GM21529 (cell line): Measurements from ENCODE around the gene ADTRP.

Source experiments
- ATAC-seq: cut with Tn5 transposase; IDR thresholded peaks from one replicate; pipeline ENCODE4 v1.9.1; 2021; ENCODE audit not compliant: unreplicated experiment

ADTRP gene

DNA sequence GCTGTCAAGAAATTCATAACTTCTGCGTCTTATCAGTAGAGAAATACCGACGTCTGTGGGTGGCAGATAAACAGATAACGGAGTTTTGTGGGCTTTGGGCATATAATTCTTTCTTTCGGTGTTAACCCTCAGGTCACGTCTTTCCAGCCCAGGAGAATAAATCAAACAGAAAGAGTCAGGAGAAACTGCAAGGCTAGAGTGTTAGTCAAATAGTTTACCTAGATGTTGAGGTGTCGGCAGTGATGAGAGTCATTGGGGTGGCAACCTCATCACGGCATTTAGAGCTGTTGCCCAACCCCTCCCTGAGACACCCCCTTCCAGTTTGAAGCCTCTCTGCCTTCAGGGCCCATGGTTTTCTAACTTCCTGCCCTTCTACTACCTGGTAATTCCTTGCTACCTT lies 49.5 kb downstream of the ADTRP start:
- no peak for ATAC-seq

DNA sequence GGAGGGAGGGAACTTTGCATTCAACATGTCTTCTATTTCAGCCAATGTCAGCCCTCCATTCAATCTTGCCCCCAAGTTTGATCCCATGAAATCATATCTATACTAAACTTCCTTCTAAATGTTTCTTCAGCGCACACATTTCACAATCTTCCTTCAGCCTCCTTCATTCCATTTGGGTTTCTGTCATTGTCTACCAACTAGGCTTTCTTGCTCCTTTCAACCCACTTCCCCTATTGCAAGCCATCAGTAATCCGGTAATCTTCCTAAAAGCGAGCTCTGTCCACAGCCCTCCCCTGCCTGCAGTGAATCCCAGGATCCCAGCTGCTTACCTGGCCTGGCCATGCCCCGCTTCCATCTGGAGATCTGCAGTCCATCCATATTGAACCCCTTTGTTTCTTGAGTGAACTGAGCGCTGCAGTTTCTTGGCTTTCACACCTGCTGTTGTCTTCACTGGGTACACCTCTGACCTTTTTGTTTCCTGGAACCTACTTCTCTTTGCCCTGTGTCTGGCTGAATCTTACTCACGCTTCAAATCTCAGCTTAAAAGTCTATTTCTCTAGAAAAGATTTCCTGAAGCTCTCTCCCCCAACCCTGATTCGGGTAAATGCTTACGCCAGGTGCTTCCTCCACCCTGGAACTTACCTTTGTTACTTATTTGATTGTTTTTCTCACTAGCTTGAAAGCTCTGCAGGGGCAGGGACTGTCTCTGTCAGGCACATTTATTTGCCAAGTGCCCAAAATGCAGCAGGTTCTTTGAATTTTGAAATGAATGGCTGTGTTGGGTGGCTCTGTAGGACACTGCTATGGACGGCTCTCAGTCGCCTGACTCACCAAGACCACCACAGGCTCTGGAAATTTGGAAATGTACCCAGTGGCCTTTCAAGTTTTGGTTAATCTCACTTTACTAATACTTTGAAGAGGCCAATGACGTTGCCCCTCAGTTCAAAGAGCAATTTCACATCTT lies 50.3 kb downstream of the ADTRP start:
- no peak for ATAC-seq

DNA sequence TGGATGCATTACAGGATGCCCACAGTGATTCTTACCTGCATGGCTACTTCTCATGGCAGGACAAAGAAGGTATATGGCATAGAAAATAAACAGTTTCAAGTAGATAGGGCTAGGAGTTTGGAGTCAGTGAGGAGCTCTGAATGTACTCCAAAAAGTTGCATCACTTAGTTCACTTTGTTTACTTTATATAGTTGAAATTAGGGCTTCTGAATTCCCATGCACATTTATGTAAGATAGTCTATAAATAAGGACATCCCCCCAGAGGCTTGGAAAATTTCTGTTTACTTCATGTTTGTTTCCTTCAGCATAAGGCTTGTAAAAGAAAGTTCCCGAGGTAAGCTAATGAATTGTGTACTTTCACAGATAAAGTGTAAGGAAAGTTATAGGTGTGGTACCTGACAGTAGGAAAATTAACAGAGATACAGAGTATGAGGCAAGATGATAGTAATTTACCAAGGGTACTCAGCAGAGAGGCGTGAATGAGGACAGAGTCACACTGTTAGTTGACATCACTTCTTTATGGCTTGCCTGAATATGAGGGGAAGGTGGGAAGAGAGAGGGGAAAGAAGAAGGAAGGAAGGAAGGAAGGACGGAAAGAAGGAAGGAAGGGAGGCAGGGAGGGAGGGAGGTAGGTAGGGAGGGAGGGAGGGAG lies 51.1 kb downstream of the ADTRP start:
- ATAC-seq: no peak

DNA sequence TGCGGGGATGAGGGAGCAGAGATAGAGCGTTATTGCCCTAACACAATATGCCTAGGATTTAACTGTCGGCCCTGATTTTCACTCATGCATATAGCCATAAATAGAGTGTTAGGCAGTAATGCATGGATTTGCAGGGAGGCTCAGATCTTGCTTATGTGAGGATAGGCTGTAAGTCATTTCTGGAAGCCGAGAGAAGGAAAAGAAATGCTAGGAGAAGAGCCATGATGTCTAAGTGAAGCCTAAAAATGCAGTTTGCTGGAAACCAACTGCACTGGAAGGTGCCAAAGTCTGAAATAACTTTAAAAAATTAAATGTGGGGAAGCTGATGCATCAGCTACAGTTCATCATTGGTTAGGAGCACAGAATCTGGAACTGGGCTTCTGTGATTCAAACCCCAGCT lies 54.3 kb downstream of the ADTRP start:
- no peak for ATAC-seq

DNA sequence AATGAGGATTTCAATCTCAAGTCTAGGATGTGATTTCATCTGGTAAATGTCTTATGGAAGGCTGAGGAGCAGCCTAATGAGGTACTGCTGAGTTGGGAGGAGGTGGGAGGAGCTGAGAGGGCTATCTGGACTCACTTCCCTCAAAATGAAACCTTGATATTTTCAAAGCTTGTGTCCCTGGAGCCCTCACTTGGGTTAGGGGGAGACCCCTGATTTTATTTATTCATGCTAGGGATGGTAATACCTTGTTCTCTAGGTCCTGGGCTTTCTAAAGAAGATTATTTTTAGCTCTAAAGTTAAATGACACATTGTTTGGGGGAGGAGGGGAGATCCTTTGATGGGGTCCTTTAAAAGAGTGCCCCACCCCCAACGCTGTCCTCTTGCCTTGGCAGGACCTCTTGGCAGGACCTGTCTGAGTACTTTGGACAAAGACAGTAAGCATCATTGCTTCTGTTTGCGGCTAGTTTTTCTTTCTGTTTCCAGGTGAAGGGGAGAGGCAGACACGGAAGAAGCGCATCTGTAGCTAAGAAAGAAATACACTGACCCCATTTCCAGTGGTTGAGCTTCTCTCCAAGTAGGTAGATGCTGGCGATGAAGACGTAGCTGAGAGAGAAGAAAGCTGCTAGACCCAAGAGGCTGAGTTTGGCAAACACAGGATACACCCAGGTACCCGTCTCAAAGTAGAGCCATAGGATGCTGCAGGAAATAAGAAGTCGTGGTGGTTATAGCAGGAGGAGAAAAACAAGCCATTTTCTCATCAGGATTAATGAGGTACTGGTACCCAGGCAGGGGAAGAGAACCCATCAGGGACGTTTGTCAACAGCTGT lies 55.6 kb downstream of the ADTRP start:
- ATAC-seq: peak; percentile 57

DNA sequence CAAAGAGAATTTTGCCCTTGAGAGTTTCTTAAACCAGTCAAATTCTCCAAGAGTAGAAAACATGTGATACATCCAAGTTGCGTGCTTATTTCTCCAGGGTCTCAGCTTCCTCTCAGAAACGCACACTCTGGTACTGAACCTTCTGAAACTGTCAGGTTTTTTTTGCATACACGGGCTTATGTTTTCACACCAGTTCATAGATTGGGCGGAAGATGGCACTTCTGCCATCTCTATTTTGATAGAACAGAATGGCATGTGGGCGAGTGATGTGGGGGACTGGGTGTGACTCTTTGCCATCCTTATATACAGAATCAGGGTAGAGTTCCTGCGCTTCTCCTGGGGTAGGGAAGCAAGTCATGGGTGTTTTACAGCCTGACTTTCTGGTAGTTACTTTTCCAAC lies 56.4 kb downstream of the ADTRP start:
- no peak for ATAC-seq

DNA sequence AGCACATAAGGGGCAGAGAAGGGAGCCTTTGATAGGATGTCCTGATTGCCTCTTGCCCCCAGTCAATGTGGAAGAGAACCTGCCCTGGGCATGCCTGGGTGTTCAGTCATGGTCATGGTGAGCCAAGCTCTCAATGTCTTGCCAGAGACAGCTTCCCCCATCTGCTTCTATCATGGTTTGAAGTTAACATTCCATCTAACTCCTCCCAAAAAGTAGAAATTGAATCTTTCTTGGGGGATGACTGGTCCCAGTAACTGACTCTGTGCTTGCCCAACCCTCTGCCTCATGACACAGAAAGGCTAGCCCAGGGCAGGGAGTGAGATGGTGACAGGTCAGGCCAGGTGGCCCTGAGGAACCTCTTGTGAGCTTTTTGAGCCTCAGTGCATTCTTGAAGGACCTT lies 60.1 kb downstream of the ADTRP start:
- ATAC-seq: no peak

DNA sequence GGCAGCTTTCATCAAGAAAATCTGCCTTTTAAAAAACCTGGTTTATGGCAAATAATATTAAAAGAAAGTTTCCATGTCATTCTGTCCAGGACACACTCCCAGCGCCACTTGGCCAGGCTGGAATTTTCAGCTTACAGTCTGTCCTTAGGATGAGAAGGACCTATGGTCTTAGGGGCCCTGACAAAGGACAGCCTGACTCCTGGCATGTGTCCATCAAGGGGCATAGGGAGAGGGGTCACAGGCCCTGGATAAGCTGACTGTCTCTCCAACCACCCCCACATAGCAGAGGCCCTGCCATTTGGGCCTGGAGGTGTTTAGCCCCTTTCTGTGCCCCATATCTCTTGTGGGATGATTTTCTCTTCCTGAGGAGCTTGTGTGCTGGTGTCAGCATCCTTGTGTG lies 60.6 kb downstream of the ADTRP start:
- no peak for ATAC-seq

DNA sequence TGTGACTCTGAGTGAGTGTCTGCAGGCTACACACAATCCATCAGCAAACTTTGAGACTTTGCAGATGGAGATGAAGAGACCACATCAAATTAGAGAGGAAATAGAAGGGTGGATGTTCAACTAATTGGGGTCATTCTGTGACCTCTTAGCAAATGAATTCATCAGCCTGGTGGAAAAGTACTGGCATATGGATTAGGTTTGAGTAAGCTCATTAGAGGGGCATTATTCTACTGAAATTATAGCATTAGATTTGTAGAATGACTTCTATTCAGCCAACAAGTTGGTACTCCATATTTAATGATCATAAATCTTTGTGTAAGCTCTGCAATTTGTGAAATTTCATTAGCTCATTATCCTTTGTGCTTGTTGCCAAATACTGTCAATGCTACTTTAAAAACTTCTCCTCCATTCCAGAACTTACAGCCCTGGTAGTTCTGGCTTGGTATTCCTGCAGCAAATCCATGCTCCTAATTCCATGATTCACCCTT lies 63.8 kb downstream of the ADTRP start:
- no peak for ATAC-seq

DNA sequence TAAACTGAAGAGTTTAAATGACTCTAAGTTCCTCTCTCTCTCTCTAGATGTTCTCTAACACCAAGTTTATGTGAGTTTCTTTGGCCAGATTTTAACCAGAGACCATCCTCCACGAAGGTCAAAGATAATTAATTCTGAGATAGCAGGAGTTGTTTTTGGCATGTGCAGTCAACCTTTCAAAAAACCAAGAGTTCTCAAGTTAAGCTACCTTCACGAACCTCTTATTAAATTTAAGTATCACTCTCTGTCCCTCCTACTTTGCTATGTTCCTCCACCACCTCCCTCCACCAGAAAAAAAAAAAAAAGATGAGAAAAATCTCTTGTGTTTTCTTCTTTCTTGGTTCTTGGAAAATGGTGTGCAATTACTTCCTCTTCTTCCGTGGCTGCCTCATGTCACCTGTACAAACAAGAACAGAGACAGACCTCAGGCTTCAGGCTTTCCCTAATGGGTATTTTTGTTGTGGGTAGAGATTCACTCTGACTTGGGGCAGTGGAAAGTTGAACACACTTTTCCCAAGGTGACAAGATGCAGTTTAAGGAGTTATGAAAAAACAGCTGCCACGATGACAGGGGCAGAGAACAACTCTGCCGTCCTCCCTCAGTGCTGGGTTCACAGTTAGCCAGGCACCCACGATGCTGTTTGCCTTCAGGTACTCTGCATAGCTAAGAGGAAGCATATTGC lies 64.3 kb downstream of the ADTRP start:
- ATAC-seq: peak; percentile 42

DNA sequence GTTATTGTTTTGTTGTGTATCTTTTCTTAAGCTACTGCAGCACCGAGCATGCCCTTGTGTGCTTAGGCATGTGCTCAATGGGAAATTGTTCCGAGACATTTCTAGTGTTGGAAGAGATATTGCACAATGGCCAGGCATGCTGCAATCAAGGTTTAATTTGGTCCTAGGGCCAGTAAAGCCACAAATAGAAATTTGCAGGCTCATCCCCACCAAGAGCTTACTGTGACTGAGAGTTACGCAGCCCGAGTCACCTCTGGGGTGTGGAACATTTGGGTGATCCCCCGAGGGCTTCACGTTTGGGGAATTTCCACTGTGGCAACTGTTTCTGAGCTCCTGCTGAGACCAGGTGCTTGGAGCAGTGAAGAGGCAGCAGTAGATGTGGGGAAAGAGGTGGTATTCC lies 65.8 kb downstream of the ADTRP start:
- peak; percentile 26 for ATAC-seq

DNA sequence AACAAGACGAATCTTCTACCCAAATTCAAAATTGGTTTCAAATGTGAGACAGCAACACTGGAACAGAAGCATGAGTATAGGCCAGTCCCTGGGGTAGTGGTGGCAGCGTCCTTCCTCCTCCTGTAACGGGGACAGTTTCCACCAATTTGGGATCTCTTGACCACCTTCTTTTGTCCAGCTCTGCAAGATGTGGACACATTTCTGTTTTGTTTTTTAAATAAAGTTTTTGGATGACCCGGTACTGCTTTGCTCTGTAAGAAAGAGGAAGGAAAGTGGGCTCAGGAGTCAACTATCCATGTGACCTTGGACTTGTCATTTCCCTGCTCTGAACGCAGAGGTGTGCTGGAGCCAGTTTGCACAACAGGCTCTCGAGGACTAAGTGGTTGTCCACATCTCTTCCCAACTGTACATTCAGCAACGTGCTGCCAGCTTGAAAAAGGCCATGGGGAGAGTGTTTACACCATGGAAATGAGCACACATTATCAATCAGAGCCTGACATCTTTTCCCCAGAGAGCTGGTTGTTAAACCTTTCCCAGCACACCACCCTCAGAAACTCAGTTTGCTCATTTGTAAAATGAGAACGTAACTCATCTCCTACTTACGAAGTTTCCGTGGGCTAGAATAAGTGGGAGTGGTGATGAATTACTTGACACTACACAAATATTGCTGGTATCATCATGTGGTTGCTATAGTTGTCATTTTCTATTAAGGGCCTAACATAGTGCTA lies 66.5 kb downstream of the ADTRP start:
- ATAC-seq: no peak

DNA sequence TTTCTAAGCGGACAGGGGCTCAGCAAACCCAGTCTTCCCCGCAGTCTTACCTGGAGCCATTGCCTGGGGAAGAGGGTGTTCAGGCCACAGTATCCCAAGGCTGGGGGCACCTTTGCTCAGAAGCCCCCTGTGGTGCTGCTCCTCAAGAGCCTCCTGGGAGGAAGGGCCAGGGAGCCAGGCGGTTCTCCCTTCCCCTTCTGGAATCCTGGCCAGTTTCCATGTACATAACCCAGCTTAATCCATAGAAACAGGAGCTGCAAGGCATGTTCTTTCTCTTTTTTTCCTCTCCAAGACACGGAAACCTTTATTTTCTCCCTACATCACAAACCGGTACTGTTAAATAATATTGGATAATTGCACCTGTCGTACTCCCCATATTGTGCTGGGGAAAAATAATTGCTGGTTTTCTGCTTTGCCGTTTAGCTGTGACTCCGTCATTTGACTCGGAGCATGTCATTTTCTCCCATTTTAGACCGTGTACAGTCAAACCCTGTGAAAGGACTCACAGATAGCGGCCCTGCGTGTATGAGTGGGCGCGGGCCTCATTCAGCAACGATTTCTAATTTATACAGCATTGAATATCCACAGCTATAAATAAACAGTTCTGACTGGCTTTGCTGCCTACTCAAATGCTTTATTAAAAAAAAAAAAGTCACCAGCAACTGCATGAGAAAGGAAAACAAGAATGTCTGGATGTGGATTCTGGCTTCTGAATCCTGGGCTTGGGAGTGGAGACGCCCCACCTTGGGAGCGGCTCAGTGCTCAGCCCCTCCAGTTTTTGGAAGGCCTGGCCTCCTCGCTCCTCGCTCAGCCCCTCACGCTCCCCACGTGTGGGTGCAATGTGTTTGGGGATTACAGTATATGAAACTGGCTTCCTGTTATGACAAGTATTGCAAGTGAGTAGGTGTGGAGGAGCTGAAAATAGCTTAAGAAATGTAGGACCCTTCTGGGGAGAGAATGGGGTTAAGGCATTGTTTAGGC lies 67.3 kb downstream of the ADTRP start:
- ATAC-seq: peak; percentile 65

DNA sequence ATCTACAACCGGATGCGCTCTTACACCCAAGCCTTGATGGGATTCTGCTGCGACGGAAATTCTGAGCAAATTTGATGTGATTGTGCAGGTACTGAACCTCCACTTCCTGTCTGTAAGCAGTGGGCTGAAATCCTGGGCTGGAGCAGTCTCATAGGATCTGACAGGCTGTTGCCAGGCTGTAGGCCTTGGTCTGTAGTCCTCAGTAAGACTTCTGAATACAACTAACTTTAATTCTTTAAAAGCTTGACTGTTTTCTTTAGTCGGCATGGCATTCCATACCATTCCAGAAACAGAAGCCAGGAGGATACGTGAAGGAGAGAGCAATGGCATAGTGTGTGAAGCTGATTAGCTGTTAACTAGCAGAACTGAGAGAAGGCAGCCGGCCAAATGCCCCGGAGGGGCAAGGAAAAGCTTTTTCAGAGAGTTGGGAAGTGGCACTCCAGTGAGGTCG lies 68.3 kb downstream of the ADTRP start:
- no peak for ATAC-seq

DNA sequence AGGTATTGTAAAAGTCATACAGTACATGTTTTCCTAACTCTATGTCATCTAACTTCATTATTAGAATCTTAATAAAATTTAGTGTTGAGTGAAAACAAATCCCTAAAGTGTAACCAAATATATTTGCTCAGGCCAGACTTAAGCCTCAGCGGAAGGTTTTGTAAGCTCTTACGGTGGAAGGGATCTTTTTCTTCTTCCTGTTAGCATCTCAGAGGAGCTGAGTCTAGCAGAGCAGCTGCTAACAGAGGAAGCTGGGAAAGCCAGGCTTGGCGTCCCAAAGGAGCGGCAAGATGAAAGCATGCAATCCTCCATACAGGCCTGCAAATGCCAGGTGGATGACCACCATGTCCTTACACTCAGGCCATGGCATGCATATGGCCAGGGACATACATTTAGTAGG lies 72.4 kb downstream of the ADTRP start:
- ATAC-seq: no peak

DNA sequence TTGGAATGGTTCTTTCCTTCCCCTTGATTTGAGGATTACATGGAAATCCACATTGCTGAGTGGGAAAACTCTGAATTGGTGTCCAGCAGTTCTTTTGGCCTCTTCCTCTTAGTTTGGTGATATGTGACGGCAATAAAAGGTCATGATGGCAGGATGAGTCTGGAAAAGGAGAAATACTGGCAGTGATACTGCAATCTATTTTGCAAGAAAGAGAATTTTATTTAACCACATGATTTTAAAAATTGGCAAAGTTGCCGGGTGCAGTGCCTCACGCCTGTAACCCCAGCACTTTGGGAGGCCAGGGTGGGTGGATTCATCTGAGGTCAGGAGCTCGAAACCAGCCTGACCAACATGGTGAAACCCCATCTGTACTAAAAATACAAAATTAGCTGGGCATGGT lies 73.1 kb downstream of the ADTRP start:
- ATAC-seq: no peak

DNA sequence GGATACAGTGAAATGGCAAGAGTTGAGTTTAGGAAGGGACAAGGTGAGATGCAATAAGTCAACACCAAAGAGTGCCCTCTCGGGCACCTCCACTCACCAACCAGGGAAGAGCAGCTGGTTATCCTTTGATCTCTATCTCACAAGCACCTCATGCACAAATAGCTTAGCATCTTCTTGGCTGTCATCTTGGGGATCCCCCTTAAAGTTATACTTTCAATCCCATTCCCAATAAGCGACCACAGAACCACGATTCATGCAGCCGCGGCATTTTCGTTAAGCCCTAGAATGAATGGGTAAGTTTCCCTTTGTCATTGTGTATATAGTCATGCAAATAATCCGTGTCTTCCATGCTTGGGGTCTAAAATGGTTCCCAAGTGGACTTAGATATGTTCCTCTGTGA lies 73.5 kb downstream of the ADTRP start:
- ATAC-seq: no peak

DNA sequence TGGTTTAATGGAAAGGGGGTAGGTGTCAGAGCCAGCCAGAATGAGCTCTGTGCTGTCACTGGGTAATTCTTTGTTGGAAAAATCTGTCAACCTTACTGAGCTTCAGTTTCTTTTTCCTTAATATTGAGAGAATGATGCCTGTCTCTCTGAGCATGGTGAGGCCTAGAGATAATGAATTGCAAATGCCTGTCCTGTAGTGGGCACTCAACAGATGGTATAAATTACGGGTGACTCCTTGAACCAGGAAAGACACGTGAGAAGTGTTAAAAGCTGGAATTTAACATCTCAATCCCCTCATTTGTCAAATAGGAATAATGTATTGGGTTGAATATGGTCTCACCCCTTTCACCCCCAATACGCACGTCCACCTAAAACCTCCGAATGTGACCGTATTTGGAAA lies 74.9 kb downstream of the ADTRP start:
- ATAC-seq: no peak
